K562 (cell line): ENCODE results near the gene CHTF8. TPM values are rescaled to one million over a fixed set of nuclear protein-coding genes. Genes with fewer than 3 reads are reported as not detected.
A peak's percentile ranks its signal among the peaks of the same experiment; 100 is the strongest.

Source experiments
- ARNT ChIP-seq, 2 experiments: fragments of 450-650 bp; IDR thresholded peaks; 2 replicates each; pipeline ENCODE4 v1.6.1; 2016; ENCODE audit warnings: mild to moderate bottlenecking in 1 of 2
- BCLAF1 ChIP-seq, 2 experiments: fragments of 450-650 bp in 1 of 2; IDR thresholded peaks; 2 replicates each; pipeline ENCODE4 v1.6.1; 2011 to 2017; ENCODE audit warnings: low read depth in 2 of 2, antibody characterized with exemption in 1 of 2, borderline replicate concordance in 1 of 2, low read length in 1 of 2, mild to moderate bottlenecking in 1 of 2, mixed read lengths in 1 of 2; ENCODE audit not compliant: control insufficient read depth in 1 of 2
- CREB3 ChIP-seq: fragments of 450-650 bp; conservative IDR thresholded peaks from 2 replicates; pipeline ENCODE4 v1.6.1; 2016; ENCODE audit warnings: missing genetic modification characterization, low read depth, mild to moderate bottlenecking, missing compliant biosample characterization, moderate library complexity
- CTBP1 ChIP-seq: fragments of 450-650 bp; IDR thresholded peaks from 2 replicates; pipeline ENCODE4 v1.6.1; 2016; ENCODE audit warnings: borderline replicate concordance
- ESRRA ChIP-seq: fragments of 450-650 bp; IDR thresholded peaks from 2 replicates; pipeline ENCODE4 v1.6.1; 2014; ENCODE audit warnings: low read depth, mild to moderate bottlenecking, moderate library complexity, borderline replicate concordance
- KLF1 ChIP-seq: fragments of 450-650 bp; IDR thresholded peaks from 2 replicates; pipeline ENCODE4 v1.6.1; 2016; ENCODE audit warnings: missing genetic modification characterization, missing compliant biosample characterization
- MED1 ChIP-seq: sonication (generic); formaldehyde crosslinking; IDR thresholded peaks from 2 replicates; pipeline ENCODE4 v1.8.1; 2023; ENCODE audit warnings: missing genetic modification reagents, borderline replicate concordance
- NCOA4 ChIP-seq: fragments of 450-650 bp; IDR thresholded peaks from 2 replicates; pipeline ENCODE4 v1.6.1; 2018; ENCODE audit warnings: mild to moderate bottlenecking; ENCODE audit not compliant: partially characterized antibody
- NFRKB ChIP-seq: fragments of 450-650 bp; IDR thresholded peaks from 2 replicates; pipeline ENCODE4 v1.6.1; 2016; ENCODE audit warnings: low read depth
- NUFIP1 ChIP-seq: fragments of 450-650 bp; IDR thresholded peaks from 2 replicates; pipeline ENCODE4 v1.6.1; 2018; ENCODE audit not compliant: partially characterized antibody
- PRDM10 ChIP-seq: fragments of 450-650 bp; IDR thresholded peaks from 2 replicates; pipeline ENCODE4 v1.6.1; 2018; ENCODE audit not compliant: partially characterized antibody
- PTTG1 ChIP-seq: fragments of 450-650 bp; IDR thresholded peaks from 2 replicates; pipeline ENCODE4 v1.6.1; 2016; ENCODE audit warnings: low read depth, mild to moderate bottlenecking, missing genetic modification characterization, missing compliant biosample characterization
- RBBP5 ChIP-seq: fragments of 200-600 bp; sonication (generic); IDR thresholded peaks from 2 replicates; pipeline ENCODE4 v1.6.1; 2012; ENCODE audit warnings: borderline replicate concordance, mild to moderate bottlenecking, low read length, control low read depth, inconsistent platforms; ENCODE audit not compliant: insufficient read depth, poor library complexity, severe bottlenecking
- SIRT6 ChIP-seq: IDR thresholded peaks from one replicate; pipeline ENCODE4 v1.6.1; 2012; ENCODE audit warnings: low read depth, mild to moderate bottlenecking, control low read depth, inconsistent platforms, low read length, moderate library complexity
- ZC3H11A ChIP-seq: IDR thresholded peaks from 2 replicates; pipeline ENCODE4 v1.6.1; 2012; ENCODE audit warnings: low read depth, low read length, improper control_type of control experiment
- ZNF146 ChIP-seq: IDR thresholded peaks from one replicate; pipeline ENCODE4 v1.6.1; 2018; ENCODE audit warnings: missing compliant biosample characterization; ENCODE audit not compliant: unreplicated experiment
- ZNF282 ChIP-seq: sonication (generic); formaldehyde crosslinking; IDR thresholded peaks from 2 replicates; pipeline ENCODE4 v1.8.1; 2023; ENCODE audit warnings: missing genetic modification reagents
- ZNF3 ChIP-seq: fragments of 250-450 bp; sonication (Bioruptor Pico); IDR thresholded peaks from 2 replicates; pipeline ENCODE4 v1.5.0; 2021; ENCODE audit warnings: mild to moderate bottlenecking, moderate library complexity
- ZNF311 ChIP-seq: fragments of 250-450 bp; sonication (Bioruptor Pico); IDR thresholded peaks from 2 replicates; pipeline ENCODE4 v1.4.0; 2020; ENCODE audit warnings: mild to moderate bottlenecking, moderate library complexity
- ZNF354B ChIP-seq: fragments of 250-450 bp; sonication (Bioruptor Pico); IDR thresholded peaks from 2 replicates; pipeline ENCODE4 v1.4.0; 2020
- ZNF644 ChIP-seq: fragments of 200-800 bp; sonication (Bioruptor generic); IDR thresholded peaks from 2 replicates; pipeline ENCODE4 v1.6.1; 2016; ENCODE audit warnings: low read depth, missing genetic modification characterization, missing compliant biosample characterization
- polyA plus RNA-seq, 8 experiments: library from polyadenylated mRNA; depleted of rRNA in 4 of 8; stranded (reverse) in 5 of 8; unstranded in 3 of 8; fragments of >200 nt; fragmentation: Nextera tagmentation in 2 of 8; fragmentation: Illumina TruSeq in 1 of 8; extraction: Ambion mirVana in 2 of 8; extraction: Trizol in 1 of 8; gene quantifications; 2 replicates each; pipeline versions ENCODE4 v1.2.1 to v1.2.3, GENCODE V29; 2011 to 2014; ENCODE audit warnings: inconsistent platforms in 1 of 8, missing spikeins in 1 of 8
- total RNA-seq, 7 experiments: library from RNA; depleted of rRNA in 6 of 7; stranded (reverse); fragments of >200 nt in 6 of 7; fragmentation: Illumina TruSeq in 2 of 7; extraction: Trizol in 2 of 7; gene quantifications; 2 replicates each; pipeline versions ENCODE4 v1.2.1 to v1.2.3, GENCODE V29; 2011 to 2021; ENCODE audit warnings: low replicate concordance in 1 of 7

Gene CHTF8
- total and polyA plus RNA-seq, 9 of the 15 experiments (the other 6 are each of a cell fraction or from before 2014, with no cell fraction given) = 20.2 to 199 (median 108) TPM

DNA sequence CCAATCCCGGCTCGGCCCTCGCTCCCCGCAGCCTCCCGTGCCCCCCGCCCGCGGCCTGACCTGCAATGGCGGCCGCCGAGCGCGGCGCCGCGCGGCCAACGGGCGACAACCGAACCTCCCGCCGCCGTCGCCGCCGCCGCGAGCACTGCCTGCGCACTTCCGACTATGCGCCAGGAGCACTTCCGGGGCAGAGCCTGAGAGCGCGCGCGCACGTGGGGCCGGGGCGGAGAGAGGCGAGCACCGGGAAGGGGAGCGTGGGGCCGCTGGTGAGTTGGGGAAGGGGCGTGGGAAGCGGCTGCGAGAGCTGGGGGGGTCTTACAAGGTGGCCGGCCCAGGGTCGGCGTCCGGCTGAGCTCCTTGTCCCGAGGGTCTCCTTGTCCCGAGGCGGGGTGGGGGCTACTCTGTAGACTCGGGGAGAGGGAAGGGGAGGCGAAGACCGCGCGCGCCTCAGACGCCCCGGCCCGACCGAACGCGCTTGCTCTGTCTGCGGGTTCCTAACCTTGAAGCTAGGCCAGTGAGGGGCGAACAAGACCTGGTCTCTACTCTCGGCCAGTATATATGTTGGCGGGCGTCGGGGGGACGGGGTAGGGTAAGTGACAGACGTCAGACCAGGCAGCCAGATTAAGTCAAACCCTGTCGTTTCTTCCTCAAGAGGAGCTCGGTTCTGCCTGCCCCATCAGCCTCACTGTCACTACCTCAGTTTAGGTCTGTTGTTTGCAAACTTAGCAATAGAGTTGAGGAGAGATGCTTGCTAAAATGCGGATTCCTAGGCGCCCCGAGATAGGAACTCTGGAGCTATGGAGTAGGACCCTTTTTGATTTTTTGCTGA is at the start of gene CHTF8, which contains the start of gene UTP4 (continued):
- TF ChIP-seq SIRT6 (no peak), NFRKB (no peak), BCLAF1 (IDR thresholded peaks at IDR 0.05; ENCODE audit: borderline replicate concordance in 1 of 2, control insufficient read depth in 1 of 2, low read depth in 2 of 2, low read length in 1 of 2) (no peak), ZNF3 (CRISPR knock-in tag) (no peak), KLF1 (tag) (no peak), RBBP5 (peak; percentile 63), ZNF311 (CRISPR knock-in tag) (no peak), CTBP1 (peak; percentile 61; the same call in 1 of the 2 replicates), NCOA4 (no peak), ZNF282 (CRISPR knock-in tag) (0 out of 2 replicates have a peak, but pooled peaks have one; percentile 23), ZNF146 (no peak), MED1 (CRISPR knock-in tag) (no peak), ARNT (IDR thresholded peaks at IDR 0.05) (no peak), NUFIP1 (no peak), CREB3 (tag) (no peak), ESRRA (no peak; the same call in 1 of the 2 replicates), PTTG1 (tag) (no peak), ZNF354B (CRISPR knock-in tag) (no peak), PRDM10 (no peak), ZC3H11A (no peak), ZNF644 (tag) (no peak)
